OCI-LY1 (cell line): ENCODE results near the gene SYNPO2.

Source experiments
- H2AFZ ChIP-seq: fragments of 200-600 bp; sonication (generic), shearing (Covaris generic); 2 replicates; pipeline ENCODE4 v1.6.0; 2014; ENCODE audit warnings: antibody characterized with exemption, mild to moderate bottlenecking, low read length
- H3F3A ChIP-seq: fragments of 200-600 bp; sonication (generic), shearing (Covaris generic); 2 replicates; pipeline ENCODE4 v1.6.0; 2014; ENCODE audit warnings: mild to moderate bottlenecking, antibody characterized with exemption, low read length, moderate library complexity; ENCODE audit not compliant: insufficient read depth
- H3K27ac ChIP-seq: fragments of 200-600 bp; sonication (generic); 2 replicates; pipeline ENCODE4 v1.5.1; 2014; ENCODE audit warnings: low read length, mixed run types, mild to moderate bottlenecking, low read depth; ENCODE audit not compliant: poor library complexity, severe bottlenecking
- H3K27me3 ChIP-seq: fragments of 200-600 bp; sonication (generic); 2 replicates; pipeline ENCODE4 v1.6.0; 2014; ENCODE audit warnings: antibody characterized with exemption, mild to moderate bottlenecking, low read length, moderate library complexity; ENCODE audit not compliant: insufficient read depth
- H3K36me3 ChIP-seq: fragments of 200-600 bp; sonication (generic); 2 replicates; pipeline ENCODE4 v1.6.1; 2014; ENCODE audit warnings: mild to moderate bottlenecking, antibody characterized with exemption, low read length, moderate library complexity, mixed read lengths; ENCODE audit not compliant: insufficient read depth
- H3K4me1 ChIP-seq: fragments of 200-600 bp; sonication (generic); 2 replicates; pipeline ENCODE4 v1.5.1; 2014; ENCODE audit warnings: mild to moderate bottlenecking, low read length, moderate library complexity; ENCODE audit not compliant: insufficient read depth, severe bottlenecking
- H3K4me2 ChIP-seq: fragments of 200-600 bp; sonication (generic), shearing (Covaris generic); 2 replicates; pipeline ENCODE4 v1.6.1; 2014; ENCODE audit warnings: low read length
- H3K4me3 ChIP-seq: fragments of 200-600 bp; sonication (generic); 2 replicates; pipeline ENCODE4 v1.5.1; 2014; ENCODE audit warnings: low read length, low read depth, mild to moderate bottlenecking, mixed read lengths; ENCODE audit not compliant: poor library complexity, severe bottlenecking
- H3K79me2 ChIP-seq: fragments of 200-600 bp; shearing (Covaris generic); 2 replicates; pipeline ENCODE4 v1.6.1; 2016; ENCODE audit warnings: mixed run types, low read length, mixed read lengths; ENCODE audit not compliant: insufficient read depth
- H3K9ac ChIP-seq: fragments of 200-600 bp; sonication (generic), shearing (Covaris generic); 2 replicates; pipeline ENCODE4 v1.6.1; 2014; ENCODE audit warnings: mild to moderate bottlenecking, low read length, mixed read lengths
- H3K9me2 ChIP-seq: fragments of 200-600 bp; sonication (generic), shearing (Covaris generic); 2 replicates; pipeline ENCODE4 v1.6.1; 2014; ENCODE audit warnings: low read depth, mild to moderate bottlenecking, low read length, mixed read lengths
- H3K9me3 ChIP-seq: fragments of 200-600 bp; shearing (Covaris generic); 2 replicates; pipeline ENCODE4 v1.6.1; 2014; ENCODE audit warnings: low read length, mixed read lengths
- H4K20me1 ChIP-seq: fragments of 200-600 bp; sonication (generic), shearing (Covaris generic); 2 replicates; pipeline ENCODE4 v1.6.0; 2016; ENCODE audit warnings: mild to moderate bottlenecking, low read length; ENCODE audit not compliant: insufficient read depth
- EZH2 ChIP-seq: fragments of 200-600 bp; sonication (generic), shearing (Covaris generic); IDR thresholded peaks from 2 replicates; pipeline ENCODE4 v1.8.0; 2017; ENCODE audit warnings: borderline replicate concordance, mixed run types, mild to moderate bottlenecking, antibody characterized with exemption, low read length, moderate library complexity, mixed read lengths
- TF ChIP-seq, protein P1 (sequence below): fragments of 200-600 bp; sonication (generic), shearing (Covaris generic); IDR thresholded peaks from 2 replicates; pipeline ENCODE4 v1.5.1; 2017; ENCODE audit warnings: mild to moderate bottlenecking, antibody characterized with exemption, low read length, moderate library complexity, mixed read lengths

SYNPO2 gene

GRCh38 chr4:118846979-118847378 lies 41.7 kb upstream of the SYNPO2 start:
- Histone ChIP-seq H3K9ac (no peak overlapping the region), H3K79me2 (no peaks in the 10 kb centered on the region), H3F3A (no peaks in the 10 kb centered on the region), H2AFZ (no peak overlapping the region), H3K27ac (no peak overlapping the region), H4K20me1 (no peaks in the 10 kb centered on the region), H3K36me3 (no peaks in the 10 kb centered on the region), H3K27me3 (no peaks in the 10 kb centered on the region), H3K4me3 (no peak overlapping the region), H3K9me2 (no peaks in the 10 kb centered on the region), H3K4me2 (no peak overlapping the region), H3K4me1 (peaks cover 8% of the 10 kb centered on the region), H3K9me3 (no peaks in the 10 kb centered on the region)
- TF ChIP-seq, protein P1, sequence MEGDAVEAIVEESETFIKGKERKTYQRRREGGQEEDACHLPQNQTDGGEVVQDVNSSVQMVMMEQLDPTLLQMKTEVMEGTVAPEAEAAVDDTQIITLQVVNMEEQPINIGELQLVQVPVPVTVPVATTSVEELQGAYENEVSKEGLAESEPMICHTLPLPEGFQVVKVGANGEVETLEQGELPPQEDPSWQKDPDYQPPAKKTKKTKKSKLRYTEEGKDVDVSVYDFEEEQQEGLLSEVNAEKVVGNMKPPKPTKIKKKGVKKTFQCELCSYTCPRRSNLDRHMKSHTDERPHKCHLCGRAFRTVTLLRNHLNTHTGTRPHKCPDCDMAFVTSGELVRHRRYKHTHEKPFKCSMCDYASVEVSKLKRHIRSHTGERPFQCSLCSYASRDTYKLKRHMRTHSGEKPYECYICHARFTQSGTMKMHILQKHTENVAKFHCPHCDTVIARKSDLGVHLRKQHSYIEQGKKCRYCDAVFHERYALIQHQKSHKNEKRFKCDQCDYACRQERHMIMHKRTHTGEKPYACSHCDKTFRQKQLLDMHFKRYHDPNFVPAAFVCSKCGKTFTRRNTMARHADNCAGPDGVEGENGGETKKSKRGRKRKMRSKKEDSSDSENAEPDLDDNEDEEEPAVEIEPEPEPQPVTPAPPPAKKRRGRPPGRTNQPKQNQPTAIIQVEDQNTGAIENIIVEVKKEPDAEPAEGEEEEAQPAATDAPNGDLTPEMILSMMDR: no peak
- TF ChIP-seq EZH2: no peak

- Histone ChIP-seq H3K27me3 (no peaks in the 10 kb centered on the region), H2AFZ (no peak overlapping the region), H3K4me3 (no peak overlapping the region), H3K9ac (no peak overlapping the region), H3K36me3 (no peaks in the 10 kb centered on the region), H3K79me2 (no peaks in the 10 kb centered on the region), H3K9me2 (no peaks in the 10 kb centered on the region), H3K4me1 (peaks cover 8% of the 10 kb centered on the region), H3K27ac (no peak overlapping the region), H3K4me2 (no peak overlapping the region), H4K20me1 (no peaks in the 10 kb centered on the region), H3K9me3 (no peaks in the 10 kb centered on the region), H3F3A (no peaks in the 10 kb centered on the region)
- TF ChIP-seq EZH2: no peak
- TF ChIP-seq, protein P1: no peak
Measured at GRCh38 chr4:118848242-118848641, 40.4 kb upstream of the SYNPO2 start.

DNA sequence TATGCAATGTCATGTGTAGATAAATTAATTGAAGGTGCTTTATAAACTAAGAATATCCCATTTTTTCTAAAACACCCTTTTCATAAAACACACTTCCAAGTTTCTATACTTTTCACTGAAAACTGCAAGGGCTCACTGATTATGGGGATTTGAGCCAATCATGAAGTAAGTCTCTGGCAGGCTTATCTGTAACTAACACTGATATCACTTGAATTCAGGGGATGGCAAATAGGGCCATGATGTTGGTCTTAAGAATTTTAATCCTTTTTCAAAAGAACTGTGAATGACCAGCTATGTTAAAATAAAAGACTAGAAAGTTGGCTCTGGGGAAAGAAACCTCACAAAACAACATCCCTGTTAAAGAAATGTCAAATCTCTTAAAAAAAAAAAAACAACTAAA lies 39.8 kb upstream of the SYNPO2 start:
- Histone ChIP-seq H3K9me2 (no peaks in the 10 kb centered on the region), H3K4me2 (no peak overlapping the region), H3K79me2 (no peaks in the 10 kb centered on the region), H3K4me3 (no peak overlapping the region), H3K27ac (no peak overlapping the region), H3K27me3 (no peaks in the 10 kb centered on the region), H3K9me3 (no peaks in the 10 kb centered on the region), H3K4me1 (peaks cover 8% of the 10 kb centered on the region), H3K36me3 (no peaks in the 10 kb centered on the region), H2AFZ (no peak overlapping the region), H3F3A (no peaks in the 10 kb centered on the region), H3K9ac (no peak overlapping the region), H4K20me1 (no peaks in the 10 kb centered on the region)
- TF ChIP-seq EZH2: no peak
- TF ChIP-seq, protein P1: no peak
